MM.1S (cell line): ENCODE data around the gene CDC42BPA.

Source experiments
- DNase-seq: peaks from one replicate; pipeline ENCODE4 v3.0.0-alpha.2; 2015
- H2AFZ ChIP-seq: fragments of 300-600 bp; sonication (generic); 2 replicates; pipeline ENCODE4 v1.6.0; 2016; ENCODE audit warnings: antibody characterized with exemption, low read length
- H3F3A ChIP-seq: fragments of 300-600 bp; sonication (generic); 2 replicates; pipeline ENCODE4 v1.6.1; 2016; ENCODE audit warnings: mild to moderate bottlenecking, antibody characterized with exemption, low read length, moderate library complexity, mixed read lengths; ENCODE audit not compliant: insufficient read depth
- H3K27ac ChIP-seq: fragments of 300-600 bp; sonication (generic); 2 replicates; pipeline ENCODE4 v1.5.1; 2016; ENCODE audit warnings: mild to moderate bottlenecking, low read length
- H3K27me3 ChIP-seq: fragments of 300-600 bp; sonication (generic); replicated peaks from 2 replicates; pipeline ENCODE4 v1.6.0; 2016; ENCODE audit warnings: low read length; ENCODE audit not compliant: insufficient read depth
- H3K36me3 ChIP-seq: fragments of 300-600 bp; sonication (generic); replicated peaks from 2 replicates; pipeline ENCODE4 v1.6.1; 2016; ENCODE audit warnings: mild to moderate bottlenecking, low read length, mixed read lengths; ENCODE audit not compliant: insufficient read depth
- H3K4me1 ChIP-seq: fragments of 300-600 bp; sonication (generic); 2 replicates; pipeline ENCODE4 v1.6.1; 2016; ENCODE audit warnings: low read length, mixed read lengths
- H3K4me2 ChIP-seq: fragments of 300-600 bp; sonication (generic); 2 replicates; pipeline ENCODE4 v1.6.0; 2016; ENCODE audit warnings: low read depth, low read length
- H3K4me3 ChIP-seq: fragments of 300-600 bp; sonication (generic); 2 replicates; pipeline ENCODE4 v1.5.1; 2016; ENCODE audit warnings: low read length, mixed read lengths
- H3K79me2 ChIP-seq: fragments of 300-600 bp; sonication (generic); 2 replicates; pipeline ENCODE4 v1.6.1; 2016; ENCODE audit warnings: mixed run types, low read length, mixed read lengths
- H3K9ac ChIP-seq: fragments of 300-600 bp; sonication (generic); 2 replicates; pipeline ENCODE4 v1.6.1; 2016; ENCODE audit warnings: low read length, mixed read lengths
- H3K9me2 ChIP-seq: fragments of 300-600 bp; sonication (generic); replicated peaks from 2 replicates; pipeline ENCODE4 v1.6.1; 2016; ENCODE audit warnings: mild to moderate bottlenecking, low read length, mixed read lengths; ENCODE audit not compliant: insufficient read depth
- H3K9me3 ChIP-seq: fragments of 300-600 bp; sonication (generic); replicated peaks from 2 replicates; pipeline ENCODE4 v1.6.1; 2016; ENCODE audit warnings: mild to moderate bottlenecking, low read length, mixed read lengths; ENCODE audit not compliant: insufficient read depth
- H4K20me1 ChIP-seq: fragments of 300-600 bp; sonication (generic); 2 replicates; pipeline ENCODE4 v1.6.1; 2016; ENCODE audit warnings: mild to moderate bottlenecking, low read length, moderate library complexity, mixed read lengths; ENCODE audit not compliant: insufficient read depth
- CTCF ChIP-seq: fragments of 300-600 bp; sonication (generic); IDR thresholded peaks from 2 replicates; pipeline ENCODE4 v1.5.1; 2016; ENCODE audit warnings: antibody characterized with exemption, low read length, mixed read lengths
- EZH2 ChIP-seq: fragments of 300-600 bp; sonication (generic); optimal IDR thresholded peaks from 2 replicates; pipeline ENCODE3; 2017; ENCODE audit warnings: low read depth, mild to moderate bottlenecking, antibody characterized with exemption, low read length, mixed read lengths
- EZH2phosphoT487 ChIP-seq: fragments of 300-600 bp; sonication (generic); IDR thresholded peaks from 2 replicates; pipeline ENCODE4 v1.6.1; 2018; ENCODE audit warnings: antibody characterized with exemption, low read length

Gene CDC42BPA

GRCh38 chr1:226964611-226965486 is 353.4 kb downstream of the CDC42BPA start:
- no peak overlapping the region for H3K4me3 ChIP-seq
- H3K9me3 ChIP-seq: no peaks in the 10 kb centered on the region
- no peaks in the 10 kb centered on the region for H4K20me1 ChIP-seq
- H2AFZ ChIP-seq: no peak overlapping the region
- H3K27me3 ChIP-seq: no peaks in the 10 kb centered on the region
- peaks cover 70% of the 10 kb centered on the region for H3K79me2 ChIP-seq
- no peaks in the 10 kb centered on the region for H3K9me2 ChIP-seq
- no peak overlapping the region for H3K9ac ChIP-seq
- H3K4me2 ChIP-seq: no peak overlapping the region
- no peak overlapping the region for H3K27ac ChIP-seq
- TF ChIP-seq CTCF: no peak
- H3F3A ChIP-seq: no peaks in the 10 kb centered on the region
- no peak for DNase-seq
- H3K4me1 ChIP-seq: no peaks in the 10 kb centered on the region
- no peaks in the 10 kb centered on the region for H3K36me3 ChIP-seq

GRCh38 chr1:226964068-226964425 is 354.2 kb downstream of the CDC42BPA start:
- Histone ChIP-seq H3K4me3 (no peak overlapping the region), H3K4me2 (no peak overlapping the region), H4K20me1 (no peaks in the 10 kb centered on the region), H3F3A (no peaks in the 10 kb centered on the region), H3K9me2 (no peaks in the 10 kb centered on the region), H3K27me3 (no peaks in the 10 kb centered on the region), H3K4me1 (no peaks in the 10 kb centered on the region), H3K9ac (no peak overlapping the region), H3K79me2 (peaks cover 76% of the 10 kb centered on the region), H2AFZ (no peak overlapping the region), H3K9me3 (no peaks in the 10 kb centered on the region), H3K27ac (no peak overlapping the region), H3K36me3 (no peaks in the 10 kb centered on the region)
- no peak for DNase-seq
- TF ChIP-seq CTCF (no peak), EZH2 (no peak), EZH2phosphoT487 (no peak)

GRCh38 chr1:226962421-226963391 is 355.6 kb downstream of the CDC42BPA start:
- no peak overlapping the region for H2AFZ ChIP-seq
- TF ChIP-seq EZH2phosphoT487 (no peak), CTCF (no peak), EZH2 (no peak)
- no peaks in the 10 kb centered on the region for H3K9me3 ChIP-seq
- H3F3A ChIP-seq: no peaks in the 10 kb centered on the region
- no peaks in the 10 kb centered on the region for H3K4me1 ChIP-seq
- no peaks in the 10 kb centered on the region for H3K9me2 ChIP-seq
- H3K4me2 ChIP-seq: no peak overlapping the region
- DNase-seq: no peak
- H3K9ac ChIP-seq: no peak overlapping the region
- H3K4me3 ChIP-seq: no peak overlapping the region
- H3K27me3 ChIP-seq: no peaks in the 10 kb centered on the region
- no peak overlapping the region for H3K27ac ChIP-seq
- H4K20me1 ChIP-seq: no peaks in the 10 kb centered on the region
- no peaks in the 10 kb centered on the region for H3K36me3 ChIP-seq
- H3K79me2 ChIP-seq: peaks cover 83% of the 10 kb centered on the region
